ENCODE results near the gene MBNL2. TPM values are rescaled to one million over a fixed set of nuclear protein-coding genes. Genes with fewer than 3 reads are reported as not detected.

MBNL2 gene
- total RNA-seq, 1 experiment from 2014 or later, result 0.17 TPM

- H3K79me1 ChIP-seq (ENCODE audit: insufficient read depth, low read depth, low read length, poor library complexity, severe bottlenecking), result no peaks in the 10 kb centered on the region
- no peak overlapping the region for H2BK20ac ChIP-seq (ENCODE audit: low read depth, low read length, poor library complexity, severe bottlenecking)
- H4K5ac ChIP-seq (ENCODE audit: insufficient read length, low read depth, low read length), result no peak overlapping the region
- H2BK120ac ChIP-seq (ENCODE audit: low read depth, low read length, poor library complexity, severe bottlenecking), result no peak overlapping the region
- Mint-ChIP-seq H3K36me3 (ENCODE audit: insufficient read depth in 1 of 3, low read depth in 3 of 3) (no peaks in the 10 kb centered on the region), H3K4me1 (peaks cover 37 to 39% of the 10 kb centered on the region in 2 experiments), H3K27ac (peak overlapping the region; percentile 94 to 100 (median 97); a peak in 4 of 7 replicates), H3K4me3 (peak overlapping the region in 1 of 2 experiments; percentile 72; a peak in 2 of 5 replicates), H3K27me3 (ENCODE audit: low read depth) (peaks cover 9% of the 10 kb centered on the region), H3K9me3 (no peaks in the 10 kb centered on the region)
- no peaks in the 10 kb centered on the region for H4K20me1 ChIP-seq (ENCODE audit: control insufficient read depth, insufficient read depth, insufficient read length)
- WGBS (ENCODE audit: extremely low coverage, insufficient read length, low lambda C conversion rate), result no CpG with 5 or more reads among the region's 8 CpGs
- no peaks in the 10 kb centered on the region for H3K27me3 ChIP-seq (ENCODE audit: insufficient read depth, low read length)
- no peak overlapping the region for H2BK12ac ChIP-seq (ENCODE audit: insufficient read length, low read depth, low read length)
- no peak overlapping the region for H2BK5ac ChIP-seq (ENCODE audit: insufficient read length, low read length)
- no peak overlapping the region for H2AK5ac ChIP-seq (ENCODE audit: insufficient read length, low read length)
- H2AFZ ChIP-seq (ENCODE audit: low read length), result no peak overlapping the region
- no peak overlapping the region for H2BK15ac ChIP-seq (ENCODE audit: low read depth, low read length)
- H3K23ac ChIP-seq (ENCODE audit: insufficient read length, low read depth, low read length), result no peak overlapping the region
- no peaks in the 10 kb centered on the region for H3K9me3 ChIP-seq (ENCODE audit: control insufficient read depth, low read depth, low read length)
- H4K8ac ChIP-seq (replicated peaks; ENCODE audit: insufficient read length, low read depth, low read length), result no peak overlapping the region
- no peak for DNase-seq
- H3K4me2 ChIP-seq (ENCODE audit: insufficient read depth, insufficient read length, low read length), result no peak overlapping the region
- no peak overlapping the region for H4K91ac ChIP-seq (ENCODE audit: insufficient read length, low read depth, low read length)
- no peak overlapping the region for H3K18ac ChIP-seq (ENCODE audit: insufficient read length, low read depth, low read length)
- TF ChIP-seq, protein P1, sequence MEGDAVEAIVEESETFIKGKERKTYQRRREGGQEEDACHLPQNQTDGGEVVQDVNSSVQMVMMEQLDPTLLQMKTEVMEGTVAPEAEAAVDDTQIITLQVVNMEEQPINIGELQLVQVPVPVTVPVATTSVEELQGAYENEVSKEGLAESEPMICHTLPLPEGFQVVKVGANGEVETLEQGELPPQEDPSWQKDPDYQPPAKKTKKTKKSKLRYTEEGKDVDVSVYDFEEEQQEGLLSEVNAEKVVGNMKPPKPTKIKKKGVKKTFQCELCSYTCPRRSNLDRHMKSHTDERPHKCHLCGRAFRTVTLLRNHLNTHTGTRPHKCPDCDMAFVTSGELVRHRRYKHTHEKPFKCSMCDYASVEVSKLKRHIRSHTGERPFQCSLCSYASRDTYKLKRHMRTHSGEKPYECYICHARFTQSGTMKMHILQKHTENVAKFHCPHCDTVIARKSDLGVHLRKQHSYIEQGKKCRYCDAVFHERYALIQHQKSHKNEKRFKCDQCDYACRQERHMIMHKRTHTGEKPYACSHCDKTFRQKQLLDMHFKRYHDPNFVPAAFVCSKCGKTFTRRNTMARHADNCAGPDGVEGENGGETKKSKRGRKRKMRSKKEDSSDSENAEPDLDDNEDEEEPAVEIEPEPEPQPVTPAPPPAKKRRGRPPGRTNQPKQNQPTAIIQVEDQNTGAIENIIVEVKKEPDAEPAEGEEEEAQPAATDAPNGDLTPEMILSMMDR (conservative IDR thresholded peaks at IDR 0.05), result no peak
- H3T11ph ChIP-seq (ENCODE audit: low read length), result no peak overlapping the region
- H3K23me2 ChIP-seq (ENCODE audit: insufficient read length, low read depth, low read length, poor library complexity, severe bottlenecking), result no peaks in the 10 kb centered on the region
- H3K56ac ChIP-seq (ENCODE audit: insufficient read length, low read depth, low read length), result no peak overlapping the region
- H3K9ac ChIP-seq (ENCODE audit: extremely low read depth, insufficient read length, low read length), result no peak overlapping the region
- peak overlapping the region; percentile 86 for H3K27ac ChIP-seq (ENCODE audit: insufficient read length, low read depth, low read length)
- H3K14ac ChIP-seq (ENCODE audit: insufficient read depth, low read length), result no peak overlapping the region
- no peak overlapping the region for H3K4ac ChIP-seq (ENCODE audit: low read depth, low read length)
- H3K79me2 ChIP-seq (ENCODE audit: insufficient read depth, low read length), result no peaks in the 10 kb centered on the region
- H3K4me1 ChIP-seq (ENCODE audit: insufficient read depth, low read length), result peaks cover 9% of the 10 kb centered on the region; the same call in 1 of the 2 replicates
Measured at GRCh38 chr13:97266772-97267417, 44.8 kb downstream of the MBNL2 start.

Measured in H9 (cell line).